GM12874 (cell line): Measurements from ENCODE around the gene TYSND1.
A peak's percentile ranks its signal among the peaks of the same experiment; 100 is the strongest.

Experiments used
- CTCF ChIP-seq: IDR thresholded peaks from 2 replicates; pipeline ENCODE4 v1.5.1; 2011; ENCODE audit warnings: low read depth, mild to moderate bottlenecking, control low read depth, low read length, moderate library complexity; ENCODE audit not compliant: insufficient read depth

TYSND1 gene

GRCh38 chr10:70114902-70115301, 31.6 kb downstream of the TYSND1 start:
- TF ChIP-seq CTCF: no peak

DNA sequence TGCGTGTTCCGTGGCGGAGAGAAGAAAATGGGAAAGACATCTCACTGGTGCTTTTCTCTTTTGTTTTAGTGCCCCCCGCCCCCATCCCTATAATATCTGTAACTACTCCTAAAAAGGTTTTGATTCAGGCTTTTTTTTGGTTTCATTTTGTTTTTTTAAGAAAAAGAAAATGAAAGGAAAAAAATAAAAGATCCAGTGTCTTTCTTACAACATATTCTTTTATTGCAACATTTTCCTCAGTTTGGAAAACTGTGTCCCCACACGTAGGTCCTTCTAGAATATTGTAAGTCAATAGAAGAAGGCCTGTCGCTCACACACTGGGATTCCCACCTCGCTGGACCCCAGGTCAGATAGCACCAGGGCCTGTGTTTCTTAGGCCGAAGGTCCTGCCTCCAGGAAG, 34.4 kb downstream of the TYSND1 start:
- no peak for TF ChIP-seq CTCF

DNA sequence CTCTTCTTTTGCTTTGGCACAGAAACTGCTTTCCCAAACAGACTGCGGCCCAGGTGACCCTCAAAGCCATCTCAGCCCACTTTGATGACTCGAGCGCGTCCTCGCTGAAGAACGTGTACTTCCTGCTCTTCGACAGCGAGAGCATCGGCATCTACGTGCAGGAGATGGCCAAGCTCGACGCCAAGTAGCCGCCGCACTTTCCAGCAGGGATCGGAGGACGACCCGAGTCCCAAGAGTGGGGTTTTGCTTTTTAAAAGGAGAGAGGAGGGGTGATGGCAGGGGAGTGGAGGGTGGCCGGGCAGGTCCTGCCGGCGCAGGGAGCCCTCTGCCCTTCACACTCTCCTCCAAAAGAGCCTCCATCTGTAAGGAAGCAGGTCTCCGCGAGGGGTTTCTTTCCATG, 35.0 kb downstream of the TYSND1 start:
- TF ChIP-seq CTCF: no peak

- TF ChIP-seq CTCF: no peak
These were observed 37.3 kb downstream of the TYSND1 start for GRCh38 chr10:70109064-70109729.

- TF ChIP-seq CTCF: peak; percentile 63
These were observed 39.3 kb downstream of the TYSND1 start for GRCh38 chr10:70106958-70107791.

- no peak for TF ChIP-seq CTCF
These were observed 44.8 kb downstream of the TYSND1 start for GRCh38 chr10:70101668-70102067.

DNA sequence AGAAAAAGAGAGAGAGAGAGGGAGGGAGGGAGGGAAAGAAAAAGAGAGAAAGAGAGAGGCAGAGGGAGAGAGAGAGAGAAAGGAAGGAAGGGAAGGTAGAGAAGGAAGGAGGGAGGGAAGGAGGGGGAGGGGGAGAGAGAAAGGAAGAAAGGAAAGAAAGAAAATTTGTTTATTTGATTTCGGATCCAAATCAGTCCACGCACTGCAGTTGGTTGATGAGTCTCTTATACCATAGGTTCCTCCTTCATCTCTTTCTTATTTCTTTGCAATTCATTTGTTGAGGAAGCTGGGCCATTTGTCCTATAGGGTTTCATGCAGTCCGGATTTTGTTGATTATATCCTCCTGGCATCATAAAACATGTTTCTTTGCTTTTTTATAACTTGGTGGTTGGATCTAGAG, 48.2 kb downstream of the TYSND1 start:
- no peak for TF ChIP-seq CTCF
